Measurements from ENCODE around the gene ADCY3. TPM values are rescaled to one million over a fixed set of nuclear protein-coding genes. Genes with fewer than 3 reads are reported as not detected.
A peak's percentile ranks its signal among the peaks of the same experiment; 100 is the strongest.

Gene ADCY3
- total and polyA plus RNA-seq, 10 of the 15 experiments (the other 5 are each of a cell fraction or from before 2014, with no cell fraction given), result 2.8 to 102 (median 50.4) TPM

- intact Hi-C loops (cut with micrococcal nuclease; ENCODE audit: unreplicated experiment), result no loop called here
- no TSS peak for BruUV-seq (replicated peaks)
- H3K27ac ChIP-seq (ENCODE audit: control insufficient read depth, insufficient read depth), result no peak overlapping the region
- no peaks in the 10 kb centered on the region; the same call in 1 of the 2 replicates for H4K20me1 ChIP-seq (ENCODE audit: control insufficient read depth, insufficient read depth)
- H3K9ac ChIP-seq (ENCODE audit: control insufficient read depth, insufficient read depth, low read length), result no peak overlapping the region
- H3K79me2 ChIP-seq (ENCODE audit: control insufficient read depth, insufficient read depth, low read length), result peaks cover 8% of the 10 kb centered on the region
- RAD21 ChIA-PET (ENCODE audit: unreplicated experiment), result no interaction called here
- TF ChIP-seq MTA3 (IDR thresholded peaks at IDR 0.05; ENCODE audit: borderline replicate concordance, low read length) (no peak), SUPT20H (IDR thresholded peaks at IDR 0.05; ENCODE audit: borderline replicate concordance, control insufficient read depth, low read depth, low read length) (no peak), ZNF687 (IDR thresholded peaks at IDR 0.05) (no peak), ZNF384 (IDR thresholded peaks at IDR 0.05; ENCODE audit: borderline replicate concordance, low read depth, low read length) (no peak), HDAC6 (IDR thresholded peaks at IDR 0.05; ENCODE audit: unreplicated experiment) (no peak), RUNX3 (IDR thresholded peaks at IDR 0.05; ENCODE audit: low read length) (no peak)
- no peak overlapping the region for H3K4me3 ChIP-seq
- H3K27me3 ChIP-seq (replicated peaks in 1 of 2; ENCODE audit: control insufficient read depth in 2 of 2, insufficient read depth in 2 of 2, low read length in 1 of 2), result no peaks in the 10 kb centered on the region
- POLR2A ChIA-PET, result no interaction called here
- no peak overlapping the region for H2AFZ ChIP-seq (ENCODE audit: control insufficient read depth, low read depth, low read length)
- H3K4me2 ChIP-seq (ENCODE audit: control insufficient read depth, insufficient read depth), result no peak overlapping the region
- no peak for ATAC-seq
- in situ Hi-C loops (cut with MboI), result no loop called here
- 97% methylated on average over 3 of the region's 3 CpGs for WGBS (ENCODE audit: insufficient coverage, insufficient replicate concordance, low lambda C conversion rate, missing lambda C conversion rate)
- CTCF ChIA-PET, result no interaction called here
- FAIRE-seq, result peak; percentile 41
- H3K4me1 ChIP-seq (ENCODE audit: control insufficient read depth, insufficient read depth, low read length), result no peaks in the 10 kb centered on the region
- peaks cover 5 to 10% of the 10 kb centered on the region in 2 experiments; a peak in 3 of 4 replicates for H3K36me3 ChIP-seq (ENCODE audit: control insufficient read depth in 2 of 2, insufficient read depth in 2 of 2, low read length in 1 of 2)
- SMC1A ChIA-PET (ENCODE audit: uncharacterized antibody, unreplicated experiment), result interaction anchor here (1.1 kb wide), 1 partner anchor 24 kb away, joined by 3 read pairs; no protein-coding TSS in a partner anchor
- DNase-seq (ENCODE audit: low read depth, low spot score), result no peak
- H3K9me3 ChIP-seq (replicated peaks; ENCODE audit: control insufficient read depth, insufficient read depth, low read length), result peaks cover 4% of the 10 kb centered on the region; the same call in 2 of the 3 replicates
Measured at GRCh38 chr2:24910245-24910644, 9.8 kb downstream of the ADCY3 start.
